AG09309 (cell line): Measurements from ENCODE around the gene COL17A1.

Experiments
- DNase-seq: peaks from one replicate; pipeline ENCODE4 v3.0.0-alpha.2; 2010; ENCODE audit warnings: low read depth
- H3K4me3 ChIP-seq: 2 replicates; pipeline ENCODE4 v1.5.1; 2011; ENCODE audit warnings: mild to moderate bottlenecking, low read depth, low read length, moderate library complexity; ENCODE audit not compliant: control insufficient read depth
- TF ChIP-seq, protein P1 (sequence below): IDR thresholded peaks from 2 replicates; pipeline ENCODE4 v1.5.1; 2011; ENCODE audit warnings: mild to moderate bottlenecking, low read depth, low read length, inconsistent platforms; ENCODE audit not compliant: insufficient read depth, control insufficient read depth; ENCODE audit errors: missing control alignments

Gene COL17A1

DNA sequence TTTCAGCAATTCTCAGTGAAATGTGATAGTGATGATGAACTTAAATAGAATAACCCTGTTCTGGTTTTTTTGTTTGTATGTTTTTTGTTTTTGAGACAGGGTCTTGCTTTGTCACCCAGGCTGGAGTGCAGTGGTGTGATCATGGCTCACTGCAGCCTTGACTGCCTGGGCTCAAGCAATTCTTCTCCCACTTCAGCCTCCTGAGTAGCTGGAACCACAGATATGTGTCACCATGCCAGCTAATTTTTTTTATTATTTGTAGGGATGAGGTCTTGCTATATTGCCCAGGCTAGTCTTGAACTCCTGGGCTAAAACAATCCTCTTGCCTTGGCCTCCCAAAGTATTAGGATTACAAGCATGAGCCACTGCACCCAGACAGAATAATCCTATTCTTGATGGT lies 14.3 kb upstream of the COL17A1 start:
- DNase-seq: no peak
- TF ChIP-seq, protein P1, sequence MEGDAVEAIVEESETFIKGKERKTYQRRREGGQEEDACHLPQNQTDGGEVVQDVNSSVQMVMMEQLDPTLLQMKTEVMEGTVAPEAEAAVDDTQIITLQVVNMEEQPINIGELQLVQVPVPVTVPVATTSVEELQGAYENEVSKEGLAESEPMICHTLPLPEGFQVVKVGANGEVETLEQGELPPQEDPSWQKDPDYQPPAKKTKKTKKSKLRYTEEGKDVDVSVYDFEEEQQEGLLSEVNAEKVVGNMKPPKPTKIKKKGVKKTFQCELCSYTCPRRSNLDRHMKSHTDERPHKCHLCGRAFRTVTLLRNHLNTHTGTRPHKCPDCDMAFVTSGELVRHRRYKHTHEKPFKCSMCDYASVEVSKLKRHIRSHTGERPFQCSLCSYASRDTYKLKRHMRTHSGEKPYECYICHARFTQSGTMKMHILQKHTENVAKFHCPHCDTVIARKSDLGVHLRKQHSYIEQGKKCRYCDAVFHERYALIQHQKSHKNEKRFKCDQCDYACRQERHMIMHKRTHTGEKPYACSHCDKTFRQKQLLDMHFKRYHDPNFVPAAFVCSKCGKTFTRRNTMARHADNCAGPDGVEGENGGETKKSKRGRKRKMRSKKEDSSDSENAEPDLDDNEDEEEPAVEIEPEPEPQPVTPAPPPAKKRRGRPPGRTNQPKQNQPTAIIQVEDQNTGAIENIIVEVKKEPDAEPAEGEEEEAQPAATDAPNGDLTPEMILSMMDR: no peak
- H3K4me3 ChIP-seq: no peak overlapping the region

DNA sequence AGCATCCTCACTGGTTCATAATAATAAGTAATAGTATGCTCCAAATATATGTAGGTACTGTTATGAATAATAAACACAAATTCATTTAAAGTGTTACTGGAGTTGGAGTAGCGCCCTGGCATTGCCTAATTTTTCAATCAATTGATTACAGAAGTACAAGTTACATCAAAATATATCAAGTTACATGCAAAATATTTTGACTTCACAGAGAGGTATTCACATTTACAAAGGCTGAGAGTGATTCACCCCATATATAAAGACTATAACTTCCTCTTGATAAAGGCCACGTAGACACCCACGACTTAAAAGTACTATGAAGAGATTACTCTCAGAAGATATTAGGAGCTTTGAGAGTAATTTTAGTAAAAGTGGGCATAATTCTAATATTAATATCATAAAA lies 13.6 kb upstream of the COL17A1 start:
- DNase-seq: no peak
- TF ChIP-seq, protein P1: no peak
- no peak overlapping the region for H3K4me3 ChIP-seq

DNA sequence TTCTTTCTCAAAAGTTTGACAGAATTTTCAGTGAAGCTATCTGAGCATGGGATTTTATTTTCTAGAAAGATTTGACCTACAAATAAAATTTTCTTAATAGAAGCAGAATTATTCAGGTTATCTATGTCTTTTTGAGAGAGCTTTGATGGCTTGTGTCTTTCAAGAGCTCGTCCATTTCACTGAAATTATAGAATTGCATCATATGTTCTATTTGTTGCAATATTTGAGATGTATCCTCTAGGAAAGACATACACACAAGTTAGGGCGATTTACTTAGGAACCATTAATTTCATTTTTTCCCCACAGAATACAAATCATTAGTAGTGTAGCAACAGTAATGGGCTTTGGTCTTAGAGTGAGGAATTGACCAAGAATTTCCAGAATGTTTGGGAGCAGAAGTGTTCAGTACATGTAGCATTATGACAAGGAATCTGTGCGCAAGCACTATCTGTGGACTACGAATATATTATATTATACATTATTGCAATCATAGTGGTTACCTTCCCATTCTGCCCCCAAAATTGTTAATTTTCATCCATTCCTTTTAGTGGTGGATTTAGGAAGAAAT lies 12.8 kb upstream of the COL17A1 start:
- DNase-seq: no peak
- H3K4me3 ChIP-seq: no peak overlapping the region
- TF ChIP-seq, protein P1: no peak

DNA sequence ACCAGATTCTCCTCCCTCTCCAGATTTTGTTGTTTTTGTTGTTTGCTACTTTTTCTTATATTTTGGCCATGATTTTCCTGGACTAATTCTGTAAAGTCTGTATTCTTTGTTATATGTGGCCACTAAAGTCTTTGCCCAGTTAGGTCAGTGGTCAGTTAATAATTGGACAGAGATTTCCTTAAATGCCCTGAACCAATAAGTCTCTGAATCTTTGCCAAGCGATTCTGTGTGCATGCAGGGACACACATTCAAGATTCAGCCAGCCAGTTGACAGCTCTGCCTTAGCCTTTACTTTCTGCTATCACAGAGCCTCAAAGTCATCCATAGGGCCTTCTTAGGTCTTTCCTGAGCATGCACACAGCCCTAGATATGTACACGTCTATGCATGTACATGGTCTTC lies 11.0 kb upstream of the COL17A1 start:
- TF ChIP-seq, protein P1: no peak
- no peak overlapping the region for H3K4me3 ChIP-seq
- DNase-seq: no peak

DNA sequence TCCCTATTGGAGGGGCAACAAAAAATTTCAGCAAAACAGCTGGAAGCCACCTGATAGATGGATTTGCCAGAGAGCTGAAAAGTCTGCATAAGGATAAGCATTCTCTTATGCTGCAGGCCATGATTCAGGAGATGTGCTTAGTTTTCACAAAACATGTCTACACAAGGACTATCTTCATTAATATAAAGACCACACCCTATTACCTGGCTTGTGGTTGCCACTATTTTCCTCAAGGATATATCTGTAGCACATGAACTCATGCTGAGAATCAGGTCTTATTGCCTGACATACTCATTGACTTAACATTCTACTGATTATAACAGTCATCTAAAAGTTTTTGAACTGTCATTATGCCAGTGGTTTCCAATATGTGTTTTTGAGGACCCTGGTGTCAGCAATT lies 7.1 kb upstream of the COL17A1 start:
- no peak for DNase-seq
- H3K4me3 ChIP-seq: no peak overlapping the region
- TF ChIP-seq, protein P1: no peak

DNA sequence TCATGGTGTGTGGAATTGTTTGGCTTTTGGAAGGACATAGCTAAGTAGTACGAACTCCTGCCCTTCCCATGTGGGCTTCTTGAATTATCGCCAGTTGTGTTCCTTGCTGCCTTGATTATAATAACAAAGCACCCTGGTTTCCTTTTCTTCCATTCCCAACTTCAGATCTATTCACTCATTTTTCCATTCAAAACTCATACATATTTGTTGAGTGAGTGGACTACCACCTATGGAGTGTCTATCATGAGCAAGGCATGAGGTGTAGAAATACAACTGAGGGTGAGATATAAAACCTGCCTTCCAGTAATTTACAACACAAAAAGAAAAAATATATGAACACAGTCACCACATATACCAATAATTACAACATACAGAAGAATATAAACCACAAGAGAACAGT lies 4.9 kb upstream of the COL17A1 start:
- TF ChIP-seq, protein P1: no peak
- DNase-seq: no peak
- H3K4me3 ChIP-seq: no peak overlapping the region

DNA sequence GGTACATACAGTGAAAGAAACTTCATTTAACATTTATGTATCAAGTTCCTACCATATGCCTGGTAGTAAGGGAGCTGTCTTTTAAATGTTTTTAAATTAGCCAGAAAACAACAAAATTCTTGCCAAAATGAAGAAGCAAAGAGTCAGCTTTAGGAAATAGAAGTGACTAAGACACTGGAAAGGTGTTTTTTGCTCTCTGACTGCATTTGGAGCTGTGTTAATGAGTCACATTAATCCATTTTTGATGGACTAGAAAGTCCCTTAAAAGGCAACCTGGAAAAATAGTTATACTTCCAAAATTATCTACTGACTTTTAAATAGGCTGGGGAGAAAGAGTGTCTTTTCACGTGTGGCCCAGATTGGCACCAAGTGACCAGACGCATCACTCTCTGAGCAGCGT lies 3.9 kb upstream of the COL17A1 start:
- DNase-seq: no peak
- TF ChIP-seq, protein P1: no peak
- H3K4me3 ChIP-seq: no peak overlapping the region
